HFF-Myc (cell line): Measurements from ENCODE around the gene USB1.

Source experiments
- DNase-seq: peaks from one replicate; pipeline ENCODE4 v3.0.0-alpha.2; 2011; ENCODE audit warnings: low read depth; ENCODE audit errors: extremely low read depth
- H3K4me3 ChIP-seq: replicated peaks from 2 replicates; pipeline ENCODE4 v1.5.1; 2011; ENCODE audit warnings: low read depth, mild to moderate bottlenecking, control low read depth, low read length
- TF ChIP-seq, protein P1 (sequence below): IDR thresholded peaks from 2 replicates; pipeline ENCODE4 v1.5.1; 2012; ENCODE audit warnings: mild to moderate bottlenecking, low read depth, low read length, control low read depth; ENCODE audit errors: missing control alignments

Gene USB1

DNA sequence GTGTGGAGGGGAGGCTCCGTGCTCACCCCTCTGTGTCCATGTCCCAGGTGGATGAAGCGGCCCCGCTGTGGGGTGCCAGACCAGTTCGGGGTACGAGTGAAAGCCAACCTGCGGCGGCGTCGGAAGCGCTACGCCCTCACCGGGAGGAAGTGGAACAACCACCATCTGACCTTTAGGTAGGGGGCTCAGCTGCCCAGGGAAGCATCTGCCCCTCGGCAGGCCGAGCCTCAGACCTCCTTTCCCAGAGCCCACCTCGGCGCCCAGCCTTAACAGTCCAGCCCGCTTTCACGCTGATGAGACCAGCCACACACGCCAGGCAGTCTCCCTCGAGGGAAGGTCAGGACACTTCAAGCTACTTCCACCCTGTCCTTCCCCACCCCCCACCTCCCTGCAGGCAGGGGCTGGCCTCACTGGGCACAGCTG, 37.0 kb downstream of the USB1 start:
- TF ChIP-seq, protein P1, sequence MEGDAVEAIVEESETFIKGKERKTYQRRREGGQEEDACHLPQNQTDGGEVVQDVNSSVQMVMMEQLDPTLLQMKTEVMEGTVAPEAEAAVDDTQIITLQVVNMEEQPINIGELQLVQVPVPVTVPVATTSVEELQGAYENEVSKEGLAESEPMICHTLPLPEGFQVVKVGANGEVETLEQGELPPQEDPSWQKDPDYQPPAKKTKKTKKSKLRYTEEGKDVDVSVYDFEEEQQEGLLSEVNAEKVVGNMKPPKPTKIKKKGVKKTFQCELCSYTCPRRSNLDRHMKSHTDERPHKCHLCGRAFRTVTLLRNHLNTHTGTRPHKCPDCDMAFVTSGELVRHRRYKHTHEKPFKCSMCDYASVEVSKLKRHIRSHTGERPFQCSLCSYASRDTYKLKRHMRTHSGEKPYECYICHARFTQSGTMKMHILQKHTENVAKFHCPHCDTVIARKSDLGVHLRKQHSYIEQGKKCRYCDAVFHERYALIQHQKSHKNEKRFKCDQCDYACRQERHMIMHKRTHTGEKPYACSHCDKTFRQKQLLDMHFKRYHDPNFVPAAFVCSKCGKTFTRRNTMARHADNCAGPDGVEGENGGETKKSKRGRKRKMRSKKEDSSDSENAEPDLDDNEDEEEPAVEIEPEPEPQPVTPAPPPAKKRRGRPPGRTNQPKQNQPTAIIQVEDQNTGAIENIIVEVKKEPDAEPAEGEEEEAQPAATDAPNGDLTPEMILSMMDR = no peak
- no peak overlapping the region for H3K4me3 ChIP-seq
- no peak for DNase-seq

DNA sequence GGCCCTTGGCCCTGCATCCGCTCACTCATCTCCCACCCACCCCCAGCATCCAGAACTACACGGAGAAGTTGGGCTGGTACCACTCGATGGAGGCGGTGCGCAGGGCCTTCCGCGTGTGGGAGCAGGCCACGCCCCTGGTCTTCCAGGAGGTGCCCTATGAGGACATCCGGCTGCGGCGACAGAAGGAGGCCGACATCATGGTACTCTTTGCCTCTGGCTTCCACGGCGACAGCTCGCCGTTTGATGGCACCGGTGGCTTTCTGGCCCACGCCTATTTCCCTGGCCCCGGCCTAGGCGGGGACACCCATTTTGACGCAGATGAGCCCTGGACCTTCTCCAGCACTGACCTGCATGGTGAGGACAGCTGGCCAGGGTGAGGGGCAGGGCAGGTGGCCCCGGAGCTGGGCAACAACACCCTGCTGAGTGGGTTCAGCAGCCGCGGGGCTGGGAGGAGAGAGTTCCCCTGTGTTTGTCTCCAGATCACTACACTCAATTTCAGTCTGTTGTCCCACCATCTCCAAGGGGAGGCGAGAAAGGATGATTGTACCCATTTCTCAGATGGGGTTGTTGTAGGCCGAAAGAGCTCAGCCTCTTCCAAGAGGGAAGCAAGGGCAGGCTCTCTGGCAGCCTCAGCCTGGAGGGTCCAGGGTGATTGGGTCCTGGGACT, 38.8 kb downstream of the USB1 start:
- no peak overlapping the region for H3K4me3 ChIP-seq
- no peak for DNase-seq
- TF ChIP-seq, protein P1 = no peak

DNA sequence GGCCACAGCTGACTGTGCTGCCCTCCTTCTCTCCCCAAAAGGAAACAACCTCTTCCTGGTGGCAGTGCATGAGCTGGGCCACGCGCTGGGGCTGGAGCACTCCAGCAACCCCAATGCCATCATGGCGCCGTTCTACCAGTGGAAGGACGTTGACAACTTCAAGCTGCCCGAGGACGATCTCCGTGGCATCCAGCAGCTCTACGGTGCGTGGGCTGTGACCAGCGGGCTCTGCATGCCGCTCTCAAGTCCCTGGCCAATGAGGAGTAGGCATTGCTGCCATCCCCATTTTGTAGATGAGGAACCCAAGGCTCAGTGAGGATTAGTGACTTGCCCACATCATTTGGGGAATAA, 39.3 kb downstream of the USB1 start:
- no peak for DNase-seq
- TF ChIP-seq, protein P1 = no peak
- no peak overlapping the region for H3K4me3 ChIP-seq

DNA sequence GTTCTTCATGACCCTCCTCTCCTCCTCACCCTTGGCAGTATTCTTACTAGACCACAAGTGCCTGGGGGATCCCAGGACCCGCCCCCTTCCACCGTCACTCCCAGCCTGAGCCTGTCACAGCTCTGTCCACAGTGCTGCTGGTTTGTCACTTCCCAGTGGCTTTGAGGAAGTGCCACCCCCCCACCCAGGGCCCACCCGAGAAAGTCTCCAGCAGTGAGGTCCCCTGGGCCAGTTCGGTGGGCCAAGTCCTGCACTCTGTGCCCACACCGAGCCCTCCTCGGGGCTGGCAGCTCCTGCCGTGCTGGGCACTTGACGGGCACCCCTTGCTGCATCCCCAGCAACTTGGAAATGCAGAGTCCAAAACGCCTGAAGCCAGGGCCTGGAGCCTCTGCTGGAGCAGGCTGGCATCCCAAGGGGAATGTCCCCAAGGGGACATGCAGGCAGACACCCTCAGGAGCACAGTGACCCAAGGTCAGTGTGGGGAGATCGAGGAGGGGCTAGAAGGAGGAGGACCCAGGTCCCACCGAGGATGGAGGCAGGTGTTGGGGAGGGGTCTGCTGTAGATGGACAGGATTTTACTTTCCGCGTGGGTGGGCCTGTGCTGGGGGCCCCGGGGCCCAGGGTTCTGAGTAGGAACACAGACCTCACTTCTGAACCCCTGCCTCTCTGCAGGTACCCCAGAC, 39.9 kb downstream of the USB1 start:
- H3K4me3 ChIP-seq = no peak overlapping the region
- TF ChIP-seq, protein P1 = no peak
- no peak for DNase-seq

DNA sequence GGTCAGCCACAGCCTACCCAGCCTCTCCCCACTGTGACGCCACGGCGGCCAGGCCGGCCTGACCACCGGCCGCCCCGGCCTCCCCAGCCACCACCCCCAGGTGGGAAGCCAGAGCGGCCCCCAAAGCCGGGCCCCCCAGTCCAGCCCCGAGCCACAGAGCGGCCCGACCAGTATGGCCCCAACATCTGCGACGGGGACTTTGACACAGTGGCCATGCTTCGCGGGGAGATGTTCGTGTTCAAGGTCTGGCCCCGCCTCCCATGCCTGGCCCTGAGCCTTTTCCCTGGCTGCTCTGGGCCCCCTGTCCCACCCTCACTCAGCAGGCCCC, 40.4 kb downstream of the USB1 start:
- no peak for DNase-seq
- H3K4me3 ChIP-seq = no peak overlapping the region
- TF ChIP-seq, protein P1 = no peak

DNA sequence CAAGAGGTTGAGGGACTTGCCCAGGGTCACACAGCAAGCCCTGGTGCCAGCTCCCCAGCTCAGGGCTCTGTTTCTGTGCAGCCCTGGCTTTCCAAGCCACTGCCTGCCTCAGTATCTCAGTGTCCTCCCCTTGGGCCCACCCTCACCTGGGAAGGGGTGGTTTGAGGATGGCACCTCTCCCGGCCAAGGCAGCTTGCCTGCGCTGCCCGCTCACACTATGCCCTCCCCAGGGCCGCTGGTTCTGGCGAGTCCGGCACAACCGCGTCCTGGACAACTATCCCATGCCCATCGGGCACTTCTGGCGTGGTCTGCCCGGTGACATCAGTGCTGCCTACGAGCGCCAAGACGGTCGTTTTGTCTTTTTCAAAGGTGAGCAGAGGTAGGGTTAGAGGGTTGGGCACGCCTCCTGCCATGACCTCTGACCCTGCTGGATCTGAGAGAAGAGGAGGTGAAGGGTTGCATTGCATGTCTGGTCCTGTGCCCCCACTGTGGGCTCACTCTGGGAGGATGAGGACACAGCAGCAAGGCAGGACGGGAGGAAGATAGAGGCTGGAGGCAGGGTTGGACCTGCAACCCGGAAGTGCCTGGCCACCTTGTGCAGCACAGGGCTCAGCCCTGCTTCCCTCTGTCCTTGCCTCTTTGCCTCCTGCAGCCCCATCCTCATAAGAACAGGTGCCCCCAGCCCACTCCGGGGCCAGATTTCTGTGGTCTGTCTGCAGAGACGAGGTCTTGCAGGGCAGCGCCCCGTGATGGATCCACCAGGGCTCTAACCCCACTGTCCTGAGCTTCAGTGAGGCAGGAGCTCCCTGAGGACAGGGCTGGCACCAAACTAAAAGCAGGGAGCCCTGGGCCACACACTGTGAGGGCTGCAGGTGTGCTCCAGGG, 41.0 kb downstream of the USB1 start:
- no peak overlapping the region for H3K4me3 ChIP-seq

More for the DNA sequence above, 41.0 kb downstream of the USB1 start:
- TF ChIP-seq, protein P1 = no peak
- no peak for DNase-seq
